HCT116 (cell line): ENCODE data around the gene CEMP1. TPM values are rescaled to one million over a fixed set of nuclear protein-coding genes. Genes with fewer than 3 reads are reported as not detected.

Experiments used
- ATAC-seq: fragments of 200-7000 bp; cut with Tn5 transposase; 2 replicates; pipeline ENCODE4 v1.9.1; 2020; ENCODE audit warnings: mild to moderate bottlenecking, moderate library complexity
- BruUV-seq: library from RNA; stranded (reverse); fragments of 400-500 nt; replicated peaks from 2 replicates; lab custom pipeline; 2021; lab: Mats Ljungman, UMichigan
- CTCF ChIA-PET: fragments of 300-600 bp; sonication (Branson Sonifier 250); formaldehyde crosslinking; loops from one replicate; lab custom pipeline; 2021; ENCODE audit warnings: antibody characterized with exemption; lab: Charles Lee
- POLR2A ChIA-PET: fragments of 300-600, 350-600 bp; sonication (Branson Sonifier 250); formaldehyde crosslinking; loops from one replicate; lab custom pipeline; 2021; ENCODE audit warnings: antibody characterized with exemption; lab: Charles Lee
- RAD21 ChIA-PET, 2 experiments: fragments of 300-600 bp; sonication (Branson Sonifier 250); formaldehyde crosslinking; loops; one replicate each; lab custom pipeline; 2023; ENCODE audit warnings: low total read pairs in 2 of 2; ENCODE audit not compliant: uncharacterized antibody in 2 of 2, unreplicated experiment in 2 of 2, low non-redundant PET in 1 of 2; lab: Charles Lee
- DNase-seq: peaks from one replicate; pipeline ENCODE4 v3.0.0-alpha.2; 2010; ENCODE audit warnings: low read depth, low spot score
- H2AFZ ChIP-seq: fragments of 200-600 bp; shearing (Covaris generic), sonication (generic); 2 replicates; pipeline ENCODE4 v1.6.1; 2017; ENCODE audit warnings: low read depth, mixed run types, mixed read lengths, antibody characterized with exemption, low read length; ENCODE audit not compliant: poor library complexity, severe bottlenecking
- H3K27ac ChIP-seq: 2 replicates; pipeline ENCODE4 v1.5.1; 2012; ENCODE audit warnings: low read depth, low read length
- H3K27me3 ChIP-seq: fragments of 200-600 bp; sonication (generic); 2 replicates; pipeline ENCODE4 v1.6.1; 2016; ENCODE audit warnings: mixed run types, low read length, mixed read lengths; ENCODE audit not compliant: insufficient read depth
- H3K36me3 ChIP-seq, 2 experiments: fragments of 200-500 bp in 1 of 2; fragments of 200-600 bp in 1 of 2; sonication (Bioruptor generic) in 1 of 2; sonication (generic) in 1 of 2; 2 replicates each; pipeline versions ENCODE4 v1.5.1 to v1.6.1; 2014 to 2016; ENCODE audit warnings: low read length in 2 of 2, inconsistent platforms in 1 of 2, mixed read lengths in 1 of 2, mixed run types in 1 of 2; ENCODE audit not compliant: insufficient read depth in 2 of 2, control insufficient read depth in 1 of 2
- H3K4me1 ChIP-seq, 2 experiments: fragments of 200-600 bp in 1 of 2; sonication (generic) in 1 of 2; 2 replicates each; pipeline versions ENCODE4 v1.5.1 to v1.6.1; 2012 to 2017; ENCODE audit warnings: low read length in 2 of 2, inconsistent platforms in 1 of 2, mild to moderate bottlenecking in 1 of 2, mixed read lengths in 1 of 2, mixed run types in 1 of 2, moderate library complexity in 1 of 2; ENCODE audit not compliant: insufficient read depth in 2 of 2, control insufficient read depth in 1 of 2
- H3K4me2 ChIP-seq: fragments of 200-600 bp; sonication (generic); 2 replicates; pipeline ENCODE4 v1.6.1; 2017; ENCODE audit warnings: mixed run types, low read length, mixed read lengths
- H3K4me3 ChIP-seq, 2 experiments: fragments of 200-600 bp in 1 of 2; sonication (generic) in 1 of 2; replicated peaks in 1 of 2; 2 replicates each; pipeline ENCODE4 v1.5.1; 2011 to 2016; ENCODE audit warnings: low read length in 2 of 2, control low read depth in 1 of 2, low read depth in 1 of 2, mild to moderate bottlenecking in 1 of 2, mixed read lengths in 1 of 2, mixed run types in 1 of 2
- H3K79me2 ChIP-seq: fragments of 200-600 bp; sonication (generic); 2 replicates; pipeline ENCODE4 v1.6.1; 2017; ENCODE audit warnings: mild to moderate bottlenecking, mixed run types, low read length, moderate library complexity, mixed read lengths; ENCODE audit not compliant: insufficient read depth
- H3K9ac ChIP-seq: fragments of 200-600 bp; sonication (generic); 2 replicates; pipeline ENCODE4 v1.6.1; 2016; ENCODE audit warnings: low read length, mixed read lengths
- H3K9me2 ChIP-seq: fragments of 200-600 bp; sonication (generic), shearing (Covaris generic); 2 replicates; pipeline ENCODE4 v1.6.1; 2017; ENCODE audit warnings: mixed run types, mild to moderate bottlenecking, moderate library complexity; ENCODE audit not compliant: insufficient read depth
- H3K9me3 ChIP-seq, 2 experiments: fragments of 200-500 bp in 1 of 2; fragments of 200-600 bp in 1 of 2; sonication (Bioruptor generic) in 1 of 2; sonication (generic) in 1 of 2; 2 replicates each; pipeline ENCODE4 v1.6.1; 2014 to 2017; ENCODE audit warnings: low read length in 2 of 2, mixed read lengths in 2 of 2, inconsistent platforms in 1 of 2, low read depth in 1 of 2, mild to moderate bottlenecking in 1 of 2, mixed run types in 1 of 2, moderate library complexity in 1 of 2; ENCODE audit not compliant: control insufficient read depth in 1 of 2, insufficient read depth in 1 of 2
- H4K20me1 ChIP-seq: fragments of 200-600 bp; sonication (generic), shearing (Covaris generic); 2 replicates; pipeline ENCODE4 v1.6.1; 2017; ENCODE audit warnings: mixed run types, mild to moderate bottlenecking, moderate library complexity; ENCODE audit not compliant: insufficient read depth
- ATF3 ChIP-seq: IDR thresholded peaks from 2 replicates; pipeline ENCODE4 v1.6.1; 2012
- CTCF ChIP-seq, 3 experiments: fragments of 200-600 bp in 1 of 3; sonication (generic) in 1 of 3; IDR thresholded peaks in 2 of 3; conservative IDR thresholded peaks in 1 of 3; 2 replicates each; pipeline ENCODE4 v1.5.1; 2012 to 2017; ENCODE audit warnings: low read depth in 2 of 3, low read length in 2 of 3, antibody characterized with exemption in 1 of 3, borderline replicate concordance in 1 of 3, control low read depth in 1 of 3, mild to moderate bottlenecking in 1 of 3, mixed read lengths in 1 of 3, mixed run types in 1 of 3, moderate library complexity in 1 of 3; ENCODE audit not compliant: insufficient read depth in 1 of 3
- EGR1 ChIP-seq: IDR thresholded peaks from 2 replicates; pipeline ENCODE4 v1.6.1; 2012; ENCODE audit warnings: low read depth
- ELF1 ChIP-seq: IDR thresholded peaks from 2 replicates; pipeline ENCODE4 v1.6.1; 2012; ENCODE audit warnings: low read depth, borderline replicate concordance
- EZH2 ChIP-seq: fragments of 200-600 bp; sonication (generic); IDR thresholded peaks from 2 replicates; pipeline ENCODE4 v1.6.1; 2017; ENCODE audit warnings: antibody characterized with exemption, mixed run types
- EZH2phosphoT487 ChIP-seq: fragments of 200-600 bp; IDR thresholded peaks from 2 replicates; pipeline ENCODE4 v1.6.1; 2018; ENCODE audit warnings: antibody characterized with exemption, borderline replicate concordance
- FOSL1 ChIP-seq: IDR thresholded peaks from 2 replicates; pipeline ENCODE4 v1.6.1; 2012; ENCODE audit warnings: low read depth
- POLR2A ChIP-seq: IDR thresholded peaks from 2 replicates; pipeline ENCODE4 v1.7.0; 2011; ENCODE audit warnings: borderline replicate concordance; ENCODE audit not compliant: insufficient read depth, insufficient read length; ENCODE audit errors: extremely low read depth
- POLR2AphosphoS5 ChIP-seq: IDR thresholded peaks from 2 replicates; pipeline ENCODE4 v1.6.1; 2011; ENCODE audit warnings: mild to moderate bottlenecking, low read depth, low read length, moderate library complexity
- RAD21 ChIP-seq: IDR thresholded peaks from 2 replicates; pipeline ENCODE4 v1.6.1; 2012; ENCODE audit warnings: low read depth, mild to moderate bottlenecking
- REST ChIP-seq: IDR thresholded peaks from 2 replicates; pipeline ENCODE4 v1.6.1; 2012; ENCODE audit warnings: low read depth
- SIN3A ChIP-seq: IDR thresholded peaks from 2 replicates; pipeline ENCODE4 v1.6.1; 2012; ENCODE audit warnings: low read depth
- SP1 ChIP-seq: IDR thresholded peaks from 2 replicates; pipeline ENCODE4 v1.6.1; 2012; ENCODE audit warnings: low read depth
- SRF ChIP-seq: IDR thresholded peaks from 2 replicates; pipeline ENCODE4 v1.6.1; 2012; ENCODE audit warnings: low read depth
- TCF7L2 ChIP-seq: IDR thresholded peaks from 2 replicates; pipeline ENCODE4 v1.7.0; 2011; ENCODE audit warnings: borderline replicate concordance, inconsistent platforms; ENCODE audit not compliant: insufficient read depth, insufficient read length; ENCODE audit errors: extremely low read depth
- ZFX ChIP-seq: fragments of 450-650 bp; IDR thresholded peaks from 2 replicates; pipeline ENCODE4 v1.6.1; 2017
- ZNF274 ChIP-seq: fragments of 200-500 bp; sonication (Bioruptor generic); IDR thresholded peaks from 2 replicates; pipeline ENCODE4 v1.6.1; 2014; ENCODE audit warnings: mild to moderate bottlenecking, low read depth, low read length, inconsistent platforms
- intact Hi-C: fragments of 100-400 bp; cut with micrococcal nuclease; formaldehyde crosslinking; loops from 2 replicates; pipeline ENCODE4 v1.10.0; 2022
- total RNA-seq: library from RNA; stranded (reverse); gene quantifications from one replicate; pipeline ENCODE4 v1.2.1, GENCODE V29; 2021; ENCODE audit not compliant: unreplicated experiment
- TF ChIP-seq, protein P1 (sequence below): IDR thresholded peaks from 2 replicates; pipeline ENCODE4 v1.6.1; 2011; ENCODE audit warnings: mild to moderate bottlenecking, low read length, moderate library complexity; ENCODE audit not compliant: insufficient replicate concordance; ENCODE audit errors: extremely low read depth

Gene CEMP1
- total RNA-seq, 1 experiment from 2014 or later = 0.32 TPM

DNA sequence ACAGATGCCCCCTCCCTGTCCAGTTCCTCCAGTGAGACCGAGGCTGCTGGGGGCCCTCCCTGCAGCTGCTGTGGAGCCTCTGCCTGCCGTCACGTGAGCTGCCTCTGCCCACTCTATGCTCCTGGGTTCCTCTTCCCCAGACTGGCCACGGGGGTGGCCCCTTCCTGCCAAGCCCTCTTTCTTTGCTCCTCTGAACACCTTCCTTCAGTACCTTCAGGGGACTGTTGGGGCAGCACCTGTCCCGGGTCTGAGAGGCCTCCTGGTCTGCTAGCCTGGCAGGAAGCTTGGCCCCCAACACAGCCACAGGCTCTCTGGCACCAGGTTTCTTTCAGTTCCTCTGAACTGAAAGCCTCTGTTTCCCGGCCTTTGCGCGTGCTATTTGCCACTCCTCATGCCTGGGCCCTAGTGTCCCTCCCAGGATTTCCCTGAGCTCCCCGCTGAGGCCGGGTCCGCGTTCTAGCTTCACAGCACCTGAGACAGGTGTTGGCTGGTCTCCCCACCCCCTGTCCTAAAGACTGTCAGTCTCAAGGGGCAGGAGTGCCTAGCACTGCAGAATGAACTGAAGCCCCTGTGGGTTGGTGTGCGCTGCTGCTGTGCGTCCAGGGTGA lies 24.1 kb downstream of the CEMP1 start:
- Histone ChIP-seq H3K9me2 (no peaks in the 10 kb centered on the region), H3K27me3 (no peaks in the 10 kb centered on the region), H3K4me1 (peaks cover 0 to 6% of the 10 kb centered on the region in 2 experiments; a peak in 2 of 4 replicates), H3K27ac (no peak overlapping the region), H2AFZ (no peak overlapping the region), H3K4me3 (no peak overlapping the region), H3K36me3 (no peaks in the 10 kb centered on the region; a peak in 1 of 4 replicates), H3K4me2 (no peak overlapping the region), H3K9ac (no peak overlapping the region), H3K9me3 (no peaks in the 10 kb centered on the region), H3K79me2 (no peaks in the 10 kb centered on the region), H4K20me1 (no peaks in the 10 kb centered on the region)
- DNase-seq (no peak), ATAC-seq (peak; percentile 68)
- CTCF ChIA-PET = no interaction called here
- BruUV-seq = no TSS peak
- TF ChIP-seq ZFX (no peak), SRF (no peak), POLR2A (no peak), EGR1 (no peak), TCF7L2 (no peak), CTCF (IDR thresholded peaks at IDR 0.05 in 2 of 3, conservative IDR thresholded peaks at IDR 0.05 in 1 of 3; ENCODE audit: borderline replicate concordance in 1 of 3, insufficient read depth in 1 of 3, low read depth in 2 of 3, low read length in 2 of 3) (no peak), EZH2phosphoT487 (no peak), ZNF274 (no peak), SP1 (no peak), FOSL1 (no peak), RAD21 (no peak), POLR2AphosphoS5 (no peak), REST (no peak), ELF1 (no peak), EZH2 (no peak), ATF3 (no peak), SIN3A (no peak)
- TF ChIP-seq, protein P1, sequence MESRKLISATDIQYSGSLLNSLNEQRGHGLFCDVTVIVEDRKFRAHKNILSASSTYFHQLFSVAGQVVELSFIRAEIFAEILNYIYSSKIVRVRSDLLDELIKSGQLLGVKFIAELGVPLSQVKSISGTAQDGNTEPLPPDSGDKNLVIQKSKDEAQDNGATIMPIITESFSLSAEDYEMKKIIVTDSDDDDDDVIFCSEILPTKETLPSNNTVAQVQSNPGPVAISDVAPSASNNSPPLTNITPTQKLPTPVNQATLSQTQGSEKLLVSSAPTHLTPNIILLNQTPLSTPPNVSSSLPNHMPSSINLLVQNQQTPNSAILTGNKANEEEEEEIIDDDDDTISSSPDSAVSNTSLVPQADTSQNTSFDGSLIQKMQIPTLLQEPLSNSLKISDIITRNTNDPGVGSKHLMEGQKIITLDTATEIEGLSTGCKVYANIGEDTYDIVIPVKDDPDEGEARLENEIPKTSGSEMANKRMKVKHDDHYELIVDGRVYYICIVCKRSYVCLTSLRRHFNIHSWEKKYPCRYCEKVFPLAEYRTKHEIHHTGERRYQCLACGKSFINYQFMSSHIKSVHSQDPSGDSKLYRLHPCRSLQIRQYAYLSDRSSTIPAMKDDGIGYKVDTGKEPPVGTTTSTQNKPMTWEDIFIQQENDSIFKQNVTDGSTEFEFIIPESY = no peak
- RAD21 ChIA-PET = no interaction called here
- POLR2A ChIA-PET = no interaction called here
- intact Hi-C loops = loop anchor here (10.0 kb wide), 2 partner anchors 242 to 312 kb away; partner anchors contain the start of genes CASKIN1 and RNPS1
